C4-2B (cell line): ENCODE measurements around the gene ADD2.

Experiments used
- CTCF ChIP-seq: fragments of 450-650 bp; conservative IDR thresholded peaks from 2 replicates; pipeline ENCODE4 v1.5.1; 2017; ENCODE audit warnings: mild to moderate bottlenecking
- ZFX ChIP-seq: fragments of 450-650 bp; IDR thresholded peaks from 2 replicates; pipeline ENCODE4 v1.6.1; 2017

DNA sequence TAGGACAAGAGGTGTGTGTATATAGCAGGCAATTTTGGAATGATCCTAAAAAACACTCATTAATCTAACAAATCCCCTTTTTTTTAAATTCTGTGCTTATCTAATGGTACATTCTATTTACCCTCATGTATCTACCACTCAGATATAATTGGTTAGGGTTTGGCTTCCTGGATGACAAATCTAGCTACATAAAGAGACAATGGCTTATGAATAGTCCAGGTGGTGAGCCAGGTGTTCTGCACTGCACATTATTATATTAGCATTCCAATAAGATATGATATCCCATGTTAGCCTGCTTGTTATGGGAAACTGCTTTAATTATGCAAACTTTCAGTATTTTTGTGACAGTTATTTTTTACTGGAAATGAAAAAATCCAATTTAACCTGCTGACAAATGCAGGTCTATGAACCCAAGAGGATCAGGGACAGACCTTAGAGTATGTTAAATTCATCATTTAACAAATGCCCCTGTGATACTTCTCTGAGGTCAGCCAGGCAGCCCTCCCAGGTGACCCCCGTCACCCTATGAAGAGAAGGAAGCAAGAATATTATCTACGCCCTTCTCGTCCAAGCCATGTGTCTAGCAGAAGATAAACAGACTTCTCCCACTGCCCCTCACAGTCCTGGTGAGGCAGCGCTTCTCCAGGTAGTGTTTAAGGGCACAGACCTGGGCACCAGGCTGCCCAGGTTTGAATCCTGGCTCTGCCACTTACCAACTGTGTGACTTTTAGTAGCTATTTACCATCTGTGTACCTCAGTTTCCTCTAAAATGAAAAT, 83.0 kb downstream of the ADD2 start:
- no peak for TF ChIP-seq CTCF
- no peak for TF ChIP-seq ZFX
